HG03575 (cell line): ENCODE measurements around the gene ALDH4A1.
"Not testable (repeated sequence)": the region's sequence is repeated elsewhere in the genome, so short reads cannot be mapped to it uniquely, and the experiment has no call there.

Experiments used
- ATAC-seq: cut with Tn5 transposase; IDR thresholded peaks from one replicate; pipeline ENCODE4 v1.9.1; 2021; ENCODE audit not compliant: unreplicated experiment, insufficient number of reproducible peaks, low FRiP score; ENCODE audit errors: extremely low read depth

Gene ALDH4A1

GRCh38 chr1:18882486-18882885 is 19.9 kb downstream of the ALDH4A1 start:
- no peak for ATAC-seq

- no peak for ATAC-seq
These were observed 20.5 kb downstream of the ALDH4A1 start for GRCh38 chr1:18881642-18882431.

GRCh38 chr1:18881164-18881563 is 21.2 kb downstream of the ALDH4A1 start:
- ATAC-seq, result no peak

- no peak for ATAC-seq
These were observed 21.8 kb downstream of the ALDH4A1 start for GRCh38 chr1:18880585-18880984.

GRCh38 chr1:18879791-18880309 is 22.5 kb downstream of the ALDH4A1 start:
- no peak for ATAC-seq

DNA sequence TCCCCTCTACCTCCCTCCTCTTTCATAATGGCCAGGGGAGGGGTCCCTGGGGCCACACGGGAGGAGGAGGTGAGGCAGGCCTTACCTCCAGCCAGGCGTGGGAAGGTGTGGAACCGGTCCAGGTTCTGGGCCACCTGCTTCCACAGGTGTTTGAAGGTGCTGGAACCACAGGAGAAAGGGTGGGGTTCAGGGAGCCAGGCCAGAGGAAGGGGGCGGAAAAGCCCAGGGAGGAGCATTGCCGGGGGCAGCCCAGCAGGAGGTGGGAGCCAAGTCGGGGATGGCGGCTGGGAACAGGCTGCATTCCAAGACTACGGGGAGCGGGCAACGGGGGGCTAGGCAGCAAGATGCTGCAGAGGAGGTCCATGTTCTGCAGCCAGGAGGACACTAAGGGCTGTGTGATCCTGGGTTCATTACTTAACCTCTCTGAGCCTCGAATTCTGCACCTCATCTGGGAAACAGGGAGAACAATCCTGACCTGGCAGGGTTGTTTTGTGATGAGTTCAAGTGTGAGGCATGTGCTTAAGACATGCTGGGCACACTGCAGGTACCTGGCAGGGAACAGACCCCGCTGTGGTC is 23.1 kb downstream of the ALDH4A1 start:
- no peak for ATAC-seq

DNA sequence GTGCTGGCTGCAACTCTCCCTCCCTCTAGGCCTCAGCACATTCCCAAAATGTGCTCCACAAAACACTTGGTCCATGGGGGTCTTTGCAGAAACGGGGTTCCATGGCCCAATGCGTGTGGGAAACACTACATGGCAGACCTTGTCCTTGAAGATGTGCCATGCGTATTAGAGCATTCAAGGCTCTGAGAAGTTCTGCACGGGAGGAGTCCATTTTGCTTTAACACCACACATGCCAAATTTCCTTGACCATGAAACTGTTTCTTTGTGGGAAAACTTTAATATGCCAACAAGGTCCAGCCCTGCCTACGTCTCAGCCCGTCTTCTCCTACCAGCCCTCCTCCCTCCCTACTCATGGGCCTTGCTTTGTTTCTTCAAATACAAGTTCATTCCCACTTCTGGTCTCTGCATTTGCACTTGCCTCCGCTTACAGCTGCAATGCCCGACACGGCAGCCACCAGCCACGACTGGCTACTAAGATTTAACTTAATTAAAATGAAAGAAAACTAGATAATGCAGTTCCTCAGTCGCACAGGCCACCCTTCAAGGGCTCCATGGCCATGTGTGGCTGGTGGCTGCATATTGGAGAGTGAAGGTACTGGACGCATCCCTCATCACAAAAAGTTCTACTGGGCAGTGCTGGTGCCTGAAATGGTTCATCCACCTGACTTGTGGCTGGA is 23.7 kb downstream of the ALDH4A1 start:
- ATAC-seq, result no peak

DNA sequence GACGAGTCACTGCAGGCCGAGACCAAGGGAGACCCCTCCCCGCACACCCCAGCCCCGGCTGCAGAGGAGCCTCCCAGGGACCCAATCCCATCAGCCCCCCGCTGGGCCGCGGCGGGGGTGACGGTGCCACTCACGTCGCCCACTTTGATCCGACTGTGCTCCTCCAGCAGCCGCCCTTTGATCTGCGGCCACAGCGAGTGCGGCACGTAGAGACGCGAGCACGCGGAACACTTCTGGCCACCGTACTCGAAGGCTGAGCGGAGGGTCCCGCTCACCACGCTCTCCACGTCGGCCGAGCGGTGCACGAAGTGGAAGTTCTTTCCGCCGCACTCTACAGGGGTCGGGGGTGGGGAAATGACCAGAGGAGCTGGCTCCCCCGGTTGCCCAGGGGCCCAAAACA is 25.1 kb downstream of the ALDH4A1 start:
- ATAC-seq, result no peak

GRCh38 chr1:18876210-18876609 is 26.1 kb downstream of the ALDH4A1 start:
- ATAC-seq, result no peak

GRCh38 chr1:18875796-18876128 is 26.6 kb downstream of the ALDH4A1 start:
- ATAC-seq, result no peak

- ATAC-seq, result no peak
These were observed 27.1 kb downstream of the ALDH4A1 start for GRCh38 chr1:18875107-18875795.

GRCh38 chr1:18874600-18874999 is 27.8 kb downstream of the ALDH4A1 start:
- ATAC-seq, result no peak

DNA sequence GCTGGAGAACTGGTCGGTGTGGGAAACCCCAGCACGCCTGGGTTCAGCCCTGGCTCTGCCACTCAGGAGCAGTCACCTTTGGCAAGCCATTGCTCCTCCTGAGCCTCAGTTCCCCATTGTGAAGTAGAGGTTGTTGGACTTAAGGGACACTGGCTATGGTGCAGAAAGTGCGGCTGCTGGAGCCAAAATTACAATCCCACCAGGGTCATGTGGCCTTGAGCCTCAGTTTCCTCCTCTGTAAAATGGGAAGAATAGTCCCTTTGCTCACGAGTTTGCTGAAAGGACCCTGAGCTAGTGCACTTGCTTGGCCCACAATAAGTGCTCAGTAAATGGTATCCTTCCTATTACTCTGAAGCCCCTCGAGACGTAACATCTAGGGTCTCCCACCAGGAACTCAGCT is 28.3 kb downstream of the ALDH4A1 start:
- no peak for ATAC-seq

- no peak for ATAC-seq
These were observed 30.2 kb downstream of the ALDH4A1 start for GRCh38 chr1:18872071-18872611.

DNA sequence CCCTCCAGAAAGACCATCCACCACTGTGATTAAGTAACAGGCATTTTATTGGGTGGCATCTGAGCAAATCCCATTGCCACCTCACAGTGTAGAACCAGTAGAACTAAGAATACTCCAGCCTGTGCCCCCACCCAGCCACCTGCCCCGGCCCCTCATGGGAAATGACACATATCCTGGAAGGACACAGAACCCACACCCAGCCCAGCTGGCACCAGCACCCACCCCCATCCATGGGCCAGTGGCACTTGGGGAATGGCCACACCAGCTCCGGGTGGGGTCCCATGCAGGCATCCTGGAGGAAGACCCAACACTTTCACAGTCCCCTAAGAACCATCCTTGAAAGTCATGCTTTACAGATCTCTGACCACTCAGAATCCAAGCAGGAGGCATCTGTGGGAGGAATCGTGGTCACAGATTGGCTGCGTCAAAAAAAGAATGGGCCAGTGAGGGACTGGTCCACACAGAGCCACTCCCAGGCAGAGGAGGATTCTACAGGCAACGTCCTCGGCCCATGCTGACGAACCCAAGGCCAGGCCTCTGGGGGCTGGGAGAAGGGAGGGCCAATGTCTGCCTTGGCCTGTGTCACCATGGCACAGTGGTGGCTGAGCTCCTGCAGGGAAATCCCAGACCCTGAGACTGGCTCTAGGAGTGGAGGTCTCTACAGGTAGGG is 30.8 kb downstream of the ALDH4A1 start:
- ATAC-seq, result no peak

DNA sequence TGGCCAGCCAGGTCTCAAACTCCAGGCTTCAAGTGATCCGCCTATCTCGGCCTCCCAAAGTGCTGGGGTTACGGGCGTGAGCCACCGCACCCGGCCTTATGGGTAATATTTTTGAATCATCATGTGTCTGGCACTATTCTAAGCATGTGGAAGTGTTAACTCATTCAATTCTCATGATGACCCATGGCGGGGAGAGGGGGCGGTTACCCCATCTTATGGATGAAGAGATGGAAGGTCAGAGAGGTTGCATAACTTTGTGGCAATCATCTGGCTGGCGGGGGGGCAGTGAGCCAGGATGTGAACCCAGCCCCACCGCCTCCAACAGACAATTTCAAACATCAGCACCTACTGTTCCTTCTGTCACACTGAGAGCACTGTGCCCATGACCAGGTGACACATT is 31.4 kb downstream of the ALDH4A1 start:
- ATAC-seq, result no peak

DNA sequence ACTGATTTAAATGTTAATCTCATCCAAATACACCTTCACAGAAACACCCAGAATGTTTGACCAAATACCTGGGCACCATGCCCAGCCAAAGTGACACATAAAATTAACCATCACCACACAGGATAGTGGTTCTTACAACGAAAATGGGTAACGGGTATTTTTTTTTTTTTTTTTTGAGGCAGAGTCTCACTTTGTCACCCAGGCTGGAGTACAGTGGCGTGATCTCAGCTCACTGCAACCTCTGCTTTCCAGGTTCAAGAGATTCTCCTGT is 31.8 kb downstream of the ALDH4A1 start:
- ATAC-seq, result not testable (repeated sequence)

DNA sequence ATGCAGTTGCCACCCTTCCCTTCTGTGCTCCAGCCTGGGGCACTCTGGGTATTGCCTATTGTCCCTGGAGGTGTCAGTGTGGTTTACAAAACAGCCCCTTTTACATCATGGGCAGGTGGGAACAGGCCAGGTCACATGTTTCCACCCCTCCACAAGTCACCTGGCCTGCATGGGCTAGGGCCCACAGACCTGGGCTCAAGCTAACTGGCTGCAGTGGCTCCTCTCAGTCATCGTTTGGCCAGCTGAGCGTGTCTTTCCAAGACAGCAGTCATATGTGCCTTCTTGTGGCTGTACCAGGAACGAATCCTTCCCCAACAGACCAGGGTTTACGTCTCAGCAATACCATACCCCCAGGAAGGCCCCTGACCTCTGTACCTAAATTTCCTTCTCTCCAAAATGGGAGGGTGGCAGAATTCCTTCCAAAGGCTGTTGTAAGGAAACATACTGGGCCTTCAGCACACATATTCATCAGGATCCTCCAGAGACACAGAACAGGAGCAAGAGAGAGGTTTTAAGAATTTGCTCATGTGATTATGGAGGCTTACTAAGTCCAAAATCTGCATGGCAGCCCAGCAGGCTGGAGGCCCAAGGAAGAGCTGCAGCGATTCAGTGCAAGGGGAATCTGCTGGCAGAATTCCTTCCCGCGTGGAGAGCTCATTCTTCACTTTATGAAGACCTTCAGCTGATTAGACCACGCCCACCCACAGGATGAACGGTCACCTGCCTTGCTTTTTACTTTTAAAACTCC is 32.3 kb downstream of the ALDH4A1 start:
- ATAC-seq, result no peak
